ENCODE data around the gene PTPRM. TPM values are rescaled to one million over a fixed set of nuclear protein-coding genes. Genes with fewer than 3 reads are reported as not detected.
A peak's percentile ranks its signal among the peaks of the same experiment; 100 is the strongest.

Gene PTPRM
- total and polyA plus RNA-seq, 2 of the 4 experiments (the other 2 are of a cell fraction), result 28.3 to 51.2 TPM

GRCh38 chr18:7608174-7608550 lies 41.0 kb downstream of the PTPRM start:
- peak overlapping the region; percentile 87 for H2BK20ac ChIP-seq (ENCODE audit: low read depth, low read length)
- H2BK120ac ChIP-seq (ENCODE audit: low read depth, low read length), result peak overlapping the region; percentile 88
- H4K8ac ChIP-seq (ENCODE audit: low read depth in 2 of 2, low read length in 2 of 2), result peak overlapping the region; percentile 27 to 84; a peak in 2 of 4 replicates
- H2BK15ac ChIP-seq (ENCODE audit: low read depth, low read length), result 0 out of 3 replicates have a peak overlapping the region, but pooled peaks have one; percentile 45
- H3K9ac ChIP-seq (ENCODE audit: low read depth, low read length), result no peak overlapping the region
- peak overlapping the region; percentile 82 for H3K14ac ChIP-seq (replicated peaks; ENCODE audit: low read depth, low read length)
- no peak for TF ChIP-seq POLR2A (IDR thresholded peaks at IDR 0.05; ENCODE audit: low read depth, low read length)
- peak overlapping the region; percentile 53 for H3K23ac ChIP-seq (ENCODE audit: low read depth, low read length)
- no peak overlapping the region for H2AK9ac ChIP-seq (replicated peaks; ENCODE audit: low read depth, low read length, poor library complexity)
- no peaks in the 10 kb centered on the region for H3K9me3 ChIP-seq (ENCODE audit: control insufficient read depth, insufficient read depth, low read length)
- peak overlapping the region; percentile 48; the same call in 1 of the 2 replicates for H3K18ac ChIP-seq (ENCODE audit: low read depth, low read length)
- H4K5ac ChIP-seq (ENCODE audit: low read depth, low read length), result peak overlapping the region; percentile 54; the same call in 1 of the 2 replicates
- in situ Hi-C loops (cut with MboI; ENCODE audit: low sequenced_read_pairs), result no loop called here
- H3K79me1 ChIP-seq (ENCODE audit: low read depth in 1 of 2, low read length in 2 of 2), result peaks cover 19 to 72% of the 10 kb centered on the region in 2 experiments
- H3K4ac ChIP-seq (ENCODE audit: low read depth, low read length), result peak overlapping the region; percentile 87
- H2AFZ ChIP-seq (replicated peaks; ENCODE audit: low read length, poor library complexity), result no peak overlapping the region
- no peaks in the 10 kb centered on the region for H3K36me3 ChIP-seq (ENCODE audit: control insufficient read depth, insufficient read depth, low read length)
- peaks cover 18% of the 10 kb centered on the region for H3K4me1 ChIP-seq (ENCODE audit: control insufficient read depth, insufficient read depth, low read length)
- no CpG with 5 or more reads among the region's 1 CpG for WGBS, 2 experiments (ENCODE audit: extremely low coverage in 2 of 2, insufficient read length in 1 of 2)
- H2BK5ac ChIP-seq (ENCODE audit: low read depth, low read length, poor library complexity, severe bottlenecking), result peak overlapping the region; percentile 35
- peak overlapping the region; percentile 77 for H4K91ac ChIP-seq (ENCODE audit: insufficient read depth, low read depth, low read length)
- peaks cover 20% of the 10 kb centered on the region for H3K9me1 ChIP-seq (ENCODE audit: insufficient read depth, low read length)
- BruUV-seq (replicated peaks), result no TSS peak
- dilution Hi-C loops (cut with HindIII; ENCODE audit: low sequenced_read_pairs, unreplicated experiment), result no loop called here
- ChIA-PET CTCF (interaction anchor here (0.6 to 1.1 kb wide), 2 partner anchors 32 to 872 kb away, joined by 3 read pairs; no protein-coding TSS in a partner anchor), POLR2A (ENCODE audit: unreplicated experiment) (no interaction called here)
- H3K4me3 ChIP-seq (ENCODE audit: insufficient read depth, low read depth, low read length), result no peak overlapping the region
- H2AK5ac ChIP-seq (ENCODE audit: low read depth, low read length), result peak overlapping the region; percentile 84; the same call in 1 of the 2 replicates
- no peaks in the 10 kb centered on the region for H3K27me3 ChIP-seq (ENCODE audit: control insufficient read depth, insufficient read depth, low read length)
- H4K20me1 ChIP-seq (ENCODE audit: insufficient read depth, low read length), result peaks cover 8% of the 10 kb centered on the region; the same call in 1 of the 2 replicates
- peak; percentile 36 for ATAC-seq (ENCODE audit: low read depth)
- H3K56ac ChIP-seq (ENCODE audit: extremely low read depth, insufficient read depth, low read length), result 0 out of 2 replicates have a peak overlapping the region, but pooled peaks have one; percentile 27
- DNase-seq, result peak; percentile 16
- intact Hi-C loops (cut with micrococcal nuclease), result no loop called here
- H3K4me2 ChIP-seq (ENCODE audit: low read depth, low read length), result peak overlapping the region; percentile 29; the same call in 1 of the 2 replicates
- no peak overlapping the region for H3K27ac ChIP-seq (ENCODE audit: insufficient read depth, low read length)
